ENCODE results near the gene FBXL16.

The FBXL16 gene

GRCh38 chr16:702341-702740 lies 3.3 kb downstream of the FBXL16 start:
- no peak for DNase-seq (ENCODE audit: low read depth)
- TF ChIP-seq CTCF (IDR thresholded peaks at IDR 0.05; ENCODE audit: control insufficient read depth, insufficient read depth, low read depth, low read length, missing control alignments): no peak
- H3K4me3 ChIP-seq (ENCODE audit: control insufficient read depth, low read depth, low read length): no peak overlapping the region

GRCh38 chr16:700684-701584 lies 4.7 kb downstream of the FBXL16 start:
- no peak for TF ChIP-seq CTCF (IDR thresholded peaks at IDR 0.05; ENCODE audit: control insufficient read depth, insufficient read depth, low read depth, low read length, missing control alignments)
- H3K4me3 ChIP-seq (ENCODE audit: control insufficient read depth, low read depth, low read length): no peak overlapping the region
- no peak for DNase-seq (ENCODE audit: low read depth)

GRCh38 chr16:698911-699671 lies 6.5 kb downstream of the FBXL16 start:
- DNase-seq (ENCODE audit: low read depth): no peak
- H3K4me3 ChIP-seq (ENCODE audit: control insufficient read depth, low read depth, low read length): no peak overlapping the region
- TF ChIP-seq CTCF (IDR thresholded peaks at IDR 0.05; ENCODE audit: control insufficient read depth, insufficient read depth, low read depth, low read length, missing control alignments): no peak

GRCh38 chr16:695355-696089 lies 10.1 kb downstream of the FBXL16 start:
- TF ChIP-seq CTCF (IDR thresholded peaks at IDR 0.05; ENCODE audit: control insufficient read depth, insufficient read depth, low read depth, low read length, missing control alignments): no peak
- no peak for DNase-seq (ENCODE audit: low read depth)
- no peak overlapping the region for H3K4me3 ChIP-seq (ENCODE audit: control insufficient read depth, low read depth, low read length)

- no peak for TF ChIP-seq CTCF (IDR thresholded peaks at IDR 0.05; ENCODE audit: control insufficient read depth, insufficient read depth, low read depth, low read length, missing control alignments)
These were observed 10.7 kb downstream of the FBXL16 start for GRCh38 chr16:694863-695354.

GRCh38 chr16:694187-694862 lies 11.3 kb downstream of the FBXL16 start:
- H3K4me3 ChIP-seq (ENCODE audit: control insufficient read depth, low read depth, low read length): no peak overlapping the region
- no peak for TF ChIP-seq CTCF (IDR thresholded peaks at IDR 0.05; ENCODE audit: control insufficient read depth, insufficient read depth, low read depth, low read length, missing control alignments)

More at GRCh38 chr16:694863-695354, 10.7 kb downstream of the FBXL16 start:
- no peak for DNase-seq (ENCODE audit: low read depth)
- no peak overlapping the region for H3K4me3 ChIP-seq (ENCODE audit: control insufficient read depth, low read depth, low read length)

More at GRCh38 chr16:694187-694862, 11.3 kb downstream of the FBXL16 start:
- DNase-seq (ENCODE audit: low read depth): no peak

Measured in AG09309 (cell line).